Fibroblast of skin of back (primary cell): ENCODE results near the gene RALGAPA2.
"Not testable (repeated sequence)": the region's sequence is repeated elsewhere in the genome, so short reads cannot be mapped to it uniquely, and the experiment has no call there.

Source experiments
- DNase-seq: peaks from one replicate; pipeline ENCODE4 v3.0.0-alpha.2; 2013

RALGAPA2 gene

DNA sequence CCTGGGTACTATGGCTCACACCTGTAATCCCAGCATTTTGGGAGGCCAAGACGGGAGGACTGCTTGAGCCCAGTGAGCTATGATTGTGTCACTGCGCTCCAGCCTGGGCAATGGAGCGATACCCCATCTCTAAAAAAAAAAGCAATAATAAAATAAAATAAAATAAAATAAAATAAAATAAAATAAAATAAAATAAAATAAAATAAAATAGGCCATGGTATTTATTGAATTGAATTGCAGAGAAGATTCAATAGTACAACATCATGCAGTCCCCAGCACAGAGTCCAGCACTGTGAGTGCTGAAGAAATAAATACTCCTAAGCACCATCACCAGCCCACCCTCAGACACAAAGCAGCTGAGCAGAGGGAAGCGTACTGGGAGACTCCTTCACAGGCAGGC is 144.7 kb downstream of the RALGAPA2 start:
- DNase-seq: no peak

DNA sequence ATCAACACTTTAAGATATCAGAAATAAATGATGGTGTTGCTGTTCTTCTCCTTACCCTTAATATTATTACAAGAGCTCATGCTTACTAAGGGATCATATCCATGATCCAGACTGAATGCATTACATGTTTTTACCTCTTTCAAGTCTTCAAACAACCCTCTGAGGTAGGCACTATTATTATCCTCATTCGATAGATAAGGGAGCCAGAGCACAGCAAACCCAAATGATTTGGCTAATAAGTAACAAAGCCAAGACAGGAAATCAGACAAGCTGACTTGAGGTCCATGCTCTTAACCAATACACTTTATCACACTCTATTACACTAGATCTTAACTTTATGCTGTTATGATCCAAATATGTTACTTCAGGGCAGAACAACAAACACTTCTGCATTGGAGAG is 145.9 kb downstream of the RALGAPA2 start:
- DNase-seq: no peak

DNA sequence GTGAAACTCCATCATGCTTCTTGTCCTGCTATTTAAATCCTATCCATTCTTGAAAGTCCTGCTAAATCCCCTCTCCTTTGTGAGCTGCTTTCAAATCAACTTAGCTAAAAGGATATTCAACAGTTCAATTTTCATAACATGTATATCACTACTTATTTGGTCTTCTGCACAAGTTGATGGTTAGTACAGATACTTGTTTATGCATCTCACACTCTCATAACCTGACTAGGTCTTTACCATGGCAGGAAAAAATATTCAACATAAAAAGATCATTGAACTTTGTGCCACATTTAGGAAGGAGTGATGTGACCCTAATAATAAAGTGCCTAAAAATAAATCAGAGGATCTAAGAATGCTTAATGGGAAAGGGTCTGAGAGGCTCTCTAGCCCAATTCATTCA is 148.2 kb downstream of the RALGAPA2 start:
- no peak for DNase-seq

DNA sequence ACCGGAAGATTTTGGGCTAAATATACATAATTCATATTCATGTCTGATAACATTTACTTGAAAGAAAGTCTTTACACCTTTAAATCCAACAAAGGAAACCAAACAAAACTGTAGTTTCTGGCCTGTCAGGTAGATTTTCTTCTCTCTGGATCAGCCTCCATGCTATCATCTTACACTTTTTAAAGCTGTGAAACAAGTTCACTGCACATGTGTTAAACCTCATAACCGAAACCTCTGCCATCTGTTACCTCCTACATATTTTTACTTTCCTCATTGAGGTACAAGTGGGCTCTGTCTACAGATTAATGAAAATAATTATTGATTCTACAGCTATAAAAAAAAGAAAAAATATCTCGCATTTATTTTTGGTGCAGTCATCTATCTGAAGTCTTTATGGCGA is 149.9 kb downstream of the RALGAPA2 start:
- no peak for DNase-seq

DNA sequence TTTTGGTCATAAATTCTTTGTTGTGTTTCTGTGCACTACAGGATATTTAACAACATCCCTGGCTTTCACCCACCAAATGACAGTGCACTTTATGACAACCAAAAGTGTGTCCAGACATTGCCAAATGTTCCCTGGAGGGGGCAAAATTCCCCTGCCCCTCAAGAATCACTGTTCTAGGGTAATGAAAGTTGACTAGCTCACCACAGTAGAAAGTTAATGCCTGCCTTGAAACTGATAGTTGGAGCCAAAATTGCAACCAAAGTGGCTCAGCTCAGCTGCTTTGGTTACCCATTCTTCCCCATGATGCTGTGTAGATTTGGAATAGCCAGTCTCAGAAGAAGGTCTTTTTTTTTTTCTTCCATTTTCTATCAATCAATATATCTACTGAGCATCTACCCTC is 150.6 kb downstream of the RALGAPA2 start:
- DNase-seq: no peak

DNA sequence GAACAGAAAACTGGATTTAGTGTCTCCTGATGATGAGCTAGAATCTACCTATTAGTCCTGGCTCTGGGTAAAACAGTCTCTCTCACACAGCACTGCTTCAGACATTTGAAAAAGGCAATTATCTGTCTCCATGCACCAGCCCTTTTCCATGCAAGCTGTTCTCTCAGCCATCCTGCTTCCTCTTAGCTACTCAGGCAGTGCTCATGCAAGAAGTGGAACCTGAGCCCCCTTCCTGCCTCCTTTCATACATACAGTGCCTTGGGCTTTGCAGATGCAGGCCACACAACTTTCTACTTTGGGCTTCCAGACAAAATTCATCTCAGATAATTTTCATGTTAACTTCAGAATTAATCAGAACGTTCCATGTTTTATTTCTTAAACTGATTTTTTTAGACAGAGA is 151.3 kb downstream of the RALGAPA2 start:
- no peak for DNase-seq

DNA sequence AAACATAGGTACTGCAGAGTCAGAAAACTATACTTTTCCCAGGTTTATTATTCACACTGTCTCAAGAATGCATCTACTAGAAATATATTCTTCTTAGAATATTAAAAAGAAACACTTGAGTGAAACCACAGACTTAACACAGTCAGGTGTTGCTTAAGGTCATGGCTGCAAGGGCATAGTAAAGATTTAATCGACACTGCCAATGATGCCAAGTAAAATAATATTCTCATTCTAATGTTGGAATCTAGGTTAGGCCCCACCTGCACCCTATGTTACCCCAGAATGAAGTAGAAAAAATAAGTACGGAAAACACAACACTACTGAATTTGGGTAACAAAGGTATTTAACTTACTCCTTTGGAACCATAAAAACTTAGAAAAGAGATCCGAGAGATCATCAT is 155.0 kb downstream of the RALGAPA2 start:
- no peak for DNase-seq

DNA sequence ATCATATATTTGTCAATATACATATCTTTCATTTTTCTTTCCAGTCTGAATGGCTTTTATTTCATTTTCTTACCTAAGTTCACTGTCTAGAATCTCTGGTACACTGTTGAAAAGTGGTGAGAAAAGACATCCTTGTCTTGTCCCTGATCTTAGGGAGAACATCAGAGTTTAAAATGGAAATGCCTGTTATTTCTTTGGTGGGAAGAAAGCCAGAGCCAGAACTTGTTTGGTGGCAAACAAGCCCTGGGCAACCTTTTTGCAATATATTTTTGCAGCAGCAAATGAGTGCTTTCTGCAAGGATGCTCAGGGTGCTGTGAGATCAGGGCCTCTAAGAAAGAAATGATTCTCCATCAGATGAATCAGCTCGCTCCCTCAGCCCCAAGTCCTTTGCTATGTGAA is 156.6 kb downstream of the RALGAPA2 start:
- no peak for DNase-seq

DNA sequence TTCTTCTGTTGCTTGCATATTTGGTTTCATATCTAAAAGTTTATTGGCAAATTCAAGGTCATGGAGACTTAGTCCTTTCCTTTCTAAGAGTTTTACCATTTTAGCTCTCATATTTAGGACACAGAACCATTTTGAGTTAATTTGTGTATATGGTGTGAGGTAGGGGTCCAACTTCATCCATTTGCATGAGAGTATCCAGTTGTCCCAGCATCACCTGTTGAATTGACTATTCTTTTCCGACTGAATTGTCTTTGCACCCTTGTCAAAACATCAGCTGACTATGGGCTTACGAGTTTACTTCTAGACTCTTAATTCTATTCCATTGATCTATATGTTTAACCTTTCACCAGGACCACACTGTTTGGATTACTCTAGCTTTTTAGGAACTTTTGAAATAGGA is 157.5 kb downstream of the RALGAPA2 start:
- no peak for DNase-seq

DNA sequence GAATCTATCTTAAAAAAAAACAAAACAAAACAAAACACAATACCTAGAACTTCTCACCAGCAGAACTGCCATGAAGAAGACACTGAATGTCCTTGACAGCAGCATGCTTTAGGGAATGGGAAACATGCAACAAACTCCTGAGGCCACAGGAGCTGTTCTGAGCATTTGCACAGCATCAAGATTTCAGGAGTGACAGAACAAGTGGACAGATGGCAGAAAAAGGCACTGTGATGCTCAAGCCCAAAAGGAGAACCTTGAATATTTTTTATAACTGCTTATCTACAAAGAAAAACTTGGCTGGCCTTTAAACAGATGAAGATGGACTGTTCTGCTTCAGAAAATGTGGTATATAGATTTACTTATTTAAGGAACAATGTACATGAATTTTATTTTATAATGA is 158.9 kb downstream of the RALGAPA2 start:
- DNase-seq: no peak

DNA sequence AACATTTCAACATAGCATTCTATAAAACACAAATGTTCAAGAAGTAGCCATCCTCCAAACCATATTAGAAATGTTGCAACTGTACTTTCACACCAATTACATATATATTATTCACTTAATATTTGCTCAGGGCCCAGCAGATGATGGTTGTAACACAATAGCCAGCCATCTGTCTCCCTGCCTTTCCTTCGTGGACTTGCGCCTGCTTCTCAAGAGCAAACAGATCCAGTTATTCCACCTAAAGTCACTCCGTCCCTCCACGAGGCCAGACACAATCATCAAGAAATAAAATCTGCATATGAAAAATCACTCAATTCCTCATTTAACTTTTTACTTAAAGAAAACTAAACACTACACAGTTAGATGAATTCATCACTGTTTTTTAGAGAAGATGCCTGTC is 160.4 kb downstream of the RALGAPA2 start:
- no peak for DNase-seq

DNA sequence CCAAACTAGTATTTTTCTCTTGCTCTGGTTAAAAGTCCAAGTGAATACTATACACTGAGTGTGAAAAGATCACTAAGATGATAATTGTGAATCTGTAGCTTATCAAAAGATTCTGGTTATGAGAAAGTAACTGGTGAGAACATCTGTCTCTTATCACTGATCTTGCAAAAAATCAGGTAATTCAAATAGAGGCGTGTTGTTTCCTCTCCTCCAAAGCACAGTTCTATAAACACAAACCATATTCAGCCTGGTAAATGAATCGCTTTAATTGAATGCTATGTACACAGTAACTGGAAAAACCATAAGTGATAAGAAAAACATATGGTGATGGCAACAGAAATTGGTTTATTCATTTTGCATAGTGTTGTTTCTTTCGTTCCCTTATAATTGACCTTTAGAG is 161.0 kb downstream of the RALGAPA2 start:
- DNase-seq: no peak

DNA sequence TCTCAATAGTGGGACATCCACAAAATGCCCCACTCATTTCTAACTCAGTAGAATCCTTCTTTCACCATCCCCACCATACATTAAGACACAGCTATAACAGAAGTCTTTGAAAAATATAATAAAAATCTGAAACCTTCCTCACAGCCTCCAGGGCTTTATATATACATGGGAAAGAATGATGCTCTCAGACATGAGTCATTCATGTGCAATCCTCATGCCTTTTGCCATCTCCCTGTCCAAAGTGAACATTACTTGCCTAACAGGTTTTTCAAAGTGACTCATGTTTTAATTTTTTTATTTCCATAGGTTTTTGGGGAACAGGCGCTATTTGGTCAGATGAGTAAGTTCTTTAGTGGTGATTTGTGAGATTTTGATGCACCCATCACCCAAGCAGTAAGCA is 162.7 kb downstream of the RALGAPA2 start:
- DNase-seq: peak; percentile 76

DNA sequence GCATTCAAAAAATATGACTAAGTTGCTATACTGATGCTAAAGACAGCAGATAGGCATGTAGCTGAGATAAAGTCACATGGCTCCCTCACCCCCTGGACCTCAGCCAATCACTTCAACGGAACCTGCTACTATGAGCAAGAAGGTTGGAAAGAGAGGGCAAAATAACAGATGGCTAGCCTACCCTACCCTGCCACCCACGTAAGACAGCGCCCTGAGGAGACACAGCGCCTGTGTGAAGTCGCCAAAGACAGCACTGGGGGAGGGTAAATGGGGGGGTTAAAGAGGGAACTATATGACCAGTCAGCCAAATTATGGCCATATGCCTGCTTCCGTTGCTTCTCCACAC is 163.2 kb downstream of the RALGAPA2 start:
- DNase-seq: peak; percentile 9

DNA sequence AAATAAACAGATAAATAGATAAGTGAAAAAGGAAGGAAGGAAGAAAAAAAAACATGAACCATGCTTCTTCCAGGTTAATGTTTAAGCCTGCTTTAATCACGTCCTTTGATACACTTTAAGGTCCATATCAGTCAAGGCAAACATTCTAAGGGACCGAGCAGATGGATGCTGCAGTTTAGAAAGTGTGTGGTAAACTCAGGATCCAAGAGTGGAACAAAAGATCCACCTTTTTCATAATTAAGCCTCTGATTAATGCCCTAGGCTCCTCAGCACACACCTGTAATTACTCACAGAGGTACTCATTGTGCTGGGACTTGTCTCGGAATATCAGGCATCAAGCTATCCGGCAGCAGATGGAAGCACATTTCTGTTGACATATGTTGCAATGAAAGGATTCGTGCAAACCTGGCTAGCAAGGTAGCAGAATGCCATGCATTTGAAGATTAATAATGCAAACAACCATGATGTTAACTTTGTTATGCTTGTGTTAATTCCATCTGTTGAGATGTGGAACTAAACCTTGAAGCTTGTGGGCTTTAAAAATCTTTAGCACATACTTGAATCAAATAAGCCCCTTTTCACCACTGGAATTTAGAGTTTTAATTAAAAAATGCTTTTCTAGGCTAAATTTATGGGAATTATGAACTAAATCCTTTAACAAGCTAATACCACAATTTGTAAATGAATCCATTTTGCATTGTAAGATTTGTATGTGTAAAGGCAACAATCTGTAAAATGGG is 163.7 kb downstream of the RALGAPA2 start:
- DNase-seq: no peak

DNA sequence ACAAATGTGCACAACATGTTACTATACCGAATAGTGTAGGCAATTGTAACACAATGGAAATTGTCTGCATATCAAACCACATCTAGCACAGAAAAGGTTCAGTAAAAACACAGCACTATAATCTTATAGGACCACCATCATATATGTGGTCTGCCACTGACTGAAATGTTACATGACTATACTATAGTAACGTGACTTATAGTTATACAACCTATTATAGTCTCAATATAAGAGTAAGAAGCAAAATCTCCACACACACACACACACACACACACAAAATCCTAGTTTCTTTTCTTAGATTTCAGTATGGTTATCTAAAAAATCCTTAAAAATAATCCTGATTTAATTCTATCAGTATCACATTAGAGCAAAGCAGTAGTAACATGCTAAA is 164.6 kb downstream of the RALGAPA2 start:
- DNase-seq: no peak

DNA sequence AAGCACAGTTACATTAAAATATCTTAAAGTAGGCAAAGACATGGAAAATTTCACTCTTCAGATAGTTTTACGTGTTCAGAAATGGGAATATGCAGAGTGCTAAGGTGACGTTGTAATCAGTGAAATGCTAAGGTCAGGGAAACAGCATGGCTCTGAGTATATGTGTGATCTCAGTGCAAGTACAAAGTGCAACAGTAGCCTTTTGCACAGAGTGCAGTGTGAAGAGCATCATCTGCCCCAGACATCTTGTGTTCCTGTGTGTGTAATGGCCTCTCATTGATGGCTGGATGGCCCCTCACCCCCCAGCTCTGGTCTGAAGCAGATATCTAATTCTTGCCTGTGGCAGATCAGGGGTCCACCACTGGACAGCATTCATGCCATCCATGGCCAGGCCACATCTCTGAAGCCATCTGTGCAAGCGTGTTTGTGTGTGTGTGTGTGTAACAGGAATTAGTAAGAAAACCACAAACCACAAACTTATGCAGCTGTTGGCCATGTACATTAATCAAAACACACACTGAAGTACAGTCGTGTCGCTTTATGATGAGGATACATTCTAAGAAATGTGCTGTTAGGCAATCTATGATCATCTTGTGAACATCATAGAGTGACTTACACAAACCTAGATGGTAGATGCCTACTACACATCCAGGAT is 165.1 kb downstream of the RALGAPA2 start:
- DNase-seq: peak; percentile 46

DNA sequence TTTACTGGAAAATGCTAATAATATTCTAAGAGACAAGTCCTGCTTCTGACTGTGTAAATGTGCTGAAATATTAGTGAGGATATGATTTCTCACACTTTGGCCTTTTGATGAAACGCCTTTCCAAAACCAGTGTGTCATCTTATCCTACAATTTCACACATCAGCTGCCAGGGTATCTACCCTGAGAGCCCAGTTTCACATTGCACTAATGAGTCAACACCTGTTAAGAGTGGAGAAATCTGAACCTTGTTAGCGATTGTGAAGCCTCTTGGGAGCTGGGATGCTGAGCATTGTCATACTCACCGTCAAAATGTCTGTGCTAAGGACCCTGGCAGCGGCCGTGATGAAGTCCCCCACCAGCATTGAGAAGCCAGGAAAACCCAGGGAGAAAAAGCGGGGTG is 166.0 kb downstream of the RALGAPA2 start:
- no peak for DNase-seq

DNA sequence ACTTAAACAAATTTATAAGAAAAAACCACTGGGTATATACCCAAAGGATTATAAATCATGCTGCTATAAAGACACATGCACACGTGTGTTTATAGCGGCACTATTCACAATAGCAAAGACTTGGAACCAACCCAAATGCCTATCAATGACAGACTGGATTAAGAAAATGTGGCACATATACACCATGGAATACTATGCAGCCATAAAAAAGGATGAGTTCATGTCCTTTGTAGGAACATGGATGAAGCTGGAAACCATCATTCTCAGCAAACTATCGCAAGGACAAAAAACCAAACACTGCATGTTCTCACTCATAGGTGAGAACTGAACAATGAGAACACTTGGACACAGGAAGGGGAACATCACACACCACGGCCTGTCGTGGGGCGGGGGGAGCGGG is 169.1 kb downstream of the RALGAPA2 start:
- not testable (repeated sequence) for DNase-seq

DNA sequence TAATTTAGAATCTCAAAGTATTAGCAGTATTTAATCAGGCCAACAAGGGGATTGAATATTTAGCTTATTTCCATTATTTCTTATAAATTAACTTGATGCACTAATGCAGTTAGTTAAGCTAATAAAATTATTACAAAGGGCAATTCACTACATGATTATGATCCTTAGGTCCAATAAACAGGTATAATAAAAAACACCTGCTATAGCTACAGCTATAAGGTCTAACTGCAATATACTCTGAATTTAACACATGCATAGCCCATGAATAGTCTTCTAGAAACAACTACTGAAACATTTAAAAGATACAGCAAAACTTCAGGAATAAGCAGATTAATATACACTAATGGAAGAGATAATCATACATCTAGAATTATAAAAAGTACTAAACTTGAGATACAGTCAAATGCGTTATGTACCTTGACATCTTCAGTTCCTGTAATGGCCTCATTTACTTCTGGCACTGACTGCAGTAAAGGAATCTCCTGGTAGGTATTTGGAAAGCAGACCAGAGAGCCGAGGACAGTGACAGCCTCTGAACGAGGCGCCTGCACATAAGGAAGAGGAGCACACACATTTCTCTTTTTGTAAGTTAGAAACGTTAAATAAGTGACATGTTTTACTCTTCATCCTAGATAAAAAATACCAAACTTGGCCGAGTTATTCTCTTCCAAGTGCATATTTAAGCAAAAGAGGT is 176.1 kb downstream of the RALGAPA2 start:
- DNase-seq: no peak

DNA sequence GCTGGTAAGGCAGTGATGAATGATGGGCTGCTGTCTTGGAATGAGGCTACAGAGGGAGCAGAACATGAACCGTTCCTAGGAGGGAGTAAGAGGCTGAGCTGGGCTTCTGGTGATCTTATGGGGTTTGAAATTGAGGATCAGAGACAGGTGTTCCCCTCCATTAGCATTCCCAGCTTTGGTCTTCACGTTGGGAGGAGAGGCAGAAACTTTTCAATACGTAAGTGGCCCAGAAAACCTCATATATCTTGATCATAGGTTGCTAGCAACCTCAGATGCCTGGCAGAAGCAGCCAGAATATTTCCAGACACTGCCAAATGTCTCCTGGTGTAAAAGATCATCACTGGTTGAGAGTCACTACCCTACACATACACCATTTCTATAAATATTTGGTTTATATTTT is 177.4 kb downstream of the RALGAPA2 start:
- no peak for DNase-seq

DNA sequence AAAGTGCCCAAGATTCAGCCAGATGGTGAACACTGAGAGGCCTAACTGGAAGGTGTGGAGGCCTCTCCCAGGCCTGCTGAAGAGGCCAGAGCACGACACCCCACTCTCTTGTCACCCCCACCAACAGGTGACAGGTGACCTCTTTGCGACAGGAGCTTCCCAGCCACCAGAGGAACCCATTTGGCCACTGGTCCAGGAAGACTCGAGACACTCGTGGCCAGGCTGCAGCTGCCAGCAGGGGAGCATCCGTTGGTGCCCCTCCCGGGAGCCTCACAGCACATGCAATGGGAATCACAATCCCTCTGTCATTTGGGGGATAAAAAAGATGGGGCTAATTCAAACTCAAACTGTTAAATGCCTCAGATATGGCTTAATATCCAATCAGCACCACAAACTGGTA is 181.2 kb downstream of the RALGAPA2 start:
- DNase-seq: no peak

DNA sequence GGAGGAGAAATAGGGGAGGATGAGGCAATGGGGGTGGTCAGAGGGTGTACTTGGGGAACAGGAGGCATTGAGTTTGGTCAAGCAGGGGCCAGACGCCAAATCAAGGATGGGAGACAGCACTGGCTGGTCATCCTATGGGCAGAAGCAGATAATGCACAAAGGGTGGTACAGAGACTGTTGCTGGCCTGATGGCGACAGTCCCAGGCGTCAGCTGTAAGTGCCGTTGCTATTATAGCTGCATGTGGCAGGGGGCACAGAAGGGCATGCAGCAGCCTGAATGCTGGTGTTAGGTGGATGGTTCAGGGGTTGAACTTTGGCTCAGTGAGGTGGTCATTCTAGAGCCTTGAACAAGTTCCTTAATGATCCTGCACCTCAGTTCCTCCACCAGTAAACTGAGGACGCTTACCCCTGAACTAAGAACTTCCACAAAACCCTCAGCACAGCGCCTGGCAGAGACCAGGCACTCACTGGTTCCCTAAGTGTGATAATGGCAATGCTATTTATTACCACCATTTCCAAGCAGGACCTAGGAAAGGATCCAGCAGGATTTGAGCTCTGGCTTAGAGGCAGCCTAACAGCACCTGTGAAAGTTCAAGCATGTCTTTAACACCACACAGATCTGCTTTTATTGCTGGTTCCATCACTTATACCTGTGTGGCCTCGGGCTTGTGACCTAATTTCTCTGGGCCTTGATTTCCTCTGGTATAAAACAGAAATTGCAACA is 181.9 kb downstream of the RALGAPA2 start:
- no peak for DNase-seq

DNA sequence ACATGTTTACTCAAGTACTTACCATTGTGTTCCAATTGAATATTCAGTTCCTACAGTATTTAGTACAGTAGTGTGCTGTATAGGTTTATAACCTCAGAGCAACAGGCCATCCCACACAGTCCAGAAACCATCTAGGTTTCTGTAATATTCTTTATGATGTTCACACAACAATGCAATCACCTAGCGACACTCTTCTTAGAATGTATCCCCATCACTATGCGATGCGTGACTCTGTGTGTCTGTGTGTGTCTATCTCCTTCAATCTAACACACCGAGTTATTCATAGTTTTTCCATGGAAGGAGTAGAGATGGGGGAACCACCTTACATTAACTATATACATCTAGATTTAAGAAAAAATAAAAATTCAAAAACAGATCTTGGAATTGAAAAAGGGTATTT is 182.8 kb downstream of the RALGAPA2 start:
- no peak for DNase-seq
